Rectal smooth muscle tissue (tissue), 1 donor: ENCODE data around the gene GLIS1.
A peak's percentile ranks its signal among the peaks of the same experiment; 100 is the strongest.
"Not testable (repeated sequence)": the region's sequence is repeated elsewhere in the genome, so short reads cannot be mapped to it uniquely, and the experiment has no call there.

Experiments
- H3K27ac ChIP-seq: one replicate; pipeline ENCODE4 v1.7.0; 2013; ENCODE audit warnings: low read depth, low read length, inconsistent platforms
- H3K27me3 ChIP-seq: one replicate; pipeline ENCODE4 v1.7.0; 2013; ENCODE audit warnings: low read length; ENCODE audit not compliant: control insufficient read depth, insufficient read depth
- H3K36me3 ChIP-seq: one replicate; pipeline ENCODE4 v1.7.0; 2013; ENCODE audit warnings: low read length; ENCODE audit not compliant: control insufficient read depth, insufficient read depth
- H3K4me1 ChIP-seq: one replicate; pipeline ENCODE4 v1.7.0; 2013; ENCODE audit warnings: low read length; ENCODE audit not compliant: control insufficient read depth, insufficient read depth
- H3K4me3 ChIP-seq: one replicate; pipeline ENCODE4 v1.7.0; 2013; ENCODE audit warnings: low read length
- H3K9ac ChIP-seq: one replicate; pipeline ENCODE4 v1.7.0; 2013; ENCODE audit warnings: low read length

GLIS1 gene

DNA sequence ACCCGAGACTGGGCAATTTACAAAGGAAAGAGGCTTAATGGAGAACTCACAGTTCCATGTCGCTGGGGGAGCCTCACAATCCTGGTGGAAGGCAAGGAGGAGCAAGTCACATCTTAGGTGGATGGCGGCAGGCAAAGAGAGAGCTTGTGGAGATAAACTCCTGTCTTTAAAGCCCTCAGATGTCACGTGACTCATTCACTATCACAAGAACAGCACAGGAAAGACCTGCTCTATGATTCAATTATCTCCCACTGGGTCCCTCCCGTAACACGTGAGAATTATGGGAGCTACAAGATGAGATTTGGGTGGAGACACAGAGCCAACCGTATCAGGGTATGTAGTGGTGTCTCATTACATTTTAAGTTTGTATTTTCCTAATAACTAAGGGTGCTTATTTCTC lies 21.5 kb upstream of the GLIS1 start:
- not testable (repeated sequence) for H3K9ac ChIP-seq, H3K27me3 ChIP-seq, H3K4me1 ChIP-seq, H3K36me3 ChIP-seq, H3K4me3 ChIP-seq, H3K27ac ChIP-seq

- Histone ChIP-seq H3K27ac (no peak overlapping the region), H3K9ac (no peak overlapping the region)
Measured at GRCh38 chr1:53755874-53756273, 16.9 kb upstream of the GLIS1 start.

DNA sequence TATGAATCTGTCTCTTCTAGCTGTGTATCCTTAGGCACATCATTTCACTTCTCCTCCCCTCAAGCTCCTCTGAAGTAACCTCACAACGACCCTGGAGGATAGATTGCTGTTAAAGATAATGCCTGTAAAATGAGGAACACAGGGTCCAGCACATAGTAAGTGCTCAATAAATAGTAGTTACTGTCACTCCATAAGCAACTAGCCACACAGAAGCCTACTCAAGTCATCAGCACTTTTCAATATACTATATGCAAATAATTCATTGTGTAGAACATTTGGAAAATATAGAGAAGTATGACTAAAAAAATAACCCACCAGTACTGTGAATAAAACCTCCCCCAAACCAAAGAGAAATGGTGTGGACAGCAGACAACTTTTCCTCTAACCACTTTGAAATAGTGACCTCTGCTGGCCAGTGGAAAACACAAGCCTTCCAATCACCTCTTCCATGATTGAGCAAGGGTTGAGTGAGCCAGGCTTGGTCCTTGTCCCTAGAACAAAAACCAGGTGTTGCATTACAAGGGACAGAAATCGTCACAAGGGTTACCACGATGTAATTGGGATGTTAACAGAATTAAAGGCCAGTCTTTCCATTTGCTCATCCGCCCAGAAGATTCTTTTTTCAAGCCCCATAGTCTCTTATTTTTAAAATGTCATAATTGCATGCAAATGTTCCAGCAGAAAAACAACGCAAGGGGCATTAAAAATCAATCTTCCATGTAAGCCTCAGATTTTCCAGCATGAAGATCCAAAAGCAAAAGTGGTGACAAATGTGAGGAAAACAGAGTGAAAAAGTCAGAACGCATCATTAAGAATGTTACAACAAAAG lies 15.7 kb upstream of the GLIS1 start:
- no peaks in the 10 kb centered on the region for H3K4me1 ChIP-seq
- no peak overlapping the region for H3K27ac ChIP-seq
- H3K9ac ChIP-seq = no peak overlapping the region
- no peak overlapping the region for H3K4me3 ChIP-seq
- H3K36me3 ChIP-seq = no peaks in the 10 kb centered on the region
- no peaks in the 10 kb centered on the region for H3K27me3 ChIP-seq

More at GRCh38 chr1:53755874-53756273, 16.9 kb upstream of the GLIS1 start:
- Histone ChIP-seq H3K36me3 (no peaks in the 10 kb centered on the region), H3K4me1 (no peaks in the 10 kb centered on the region), H3K27me3 (no peaks in the 10 kb centered on the region), H3K4me3 (no peak overlapping the region)

- Histone ChIP-seq H3K36me3 (no peaks in the 10 kb centered on the region), H3K27me3 (no peaks in the 10 kb centered on the region), H3K4me1 (no peaks in the 10 kb centered on the region), H3K9ac (no peak overlapping the region), H3K27ac (no peak overlapping the region), H3K4me3 (no peak overlapping the region)
Measured at GRCh38 chr1:53752281-53752680, 13.3 kb upstream of the GLIS1 start.

GRCh38 chr1:53747841-53748240 lies 8.9 kb upstream of the GLIS1 start:
- Histone ChIP-seq H3K9ac (no peak overlapping the region), H3K36me3 (no peaks in the 10 kb centered on the region), H3K27ac (no peak overlapping the region), H3K4me3 (no peak overlapping the region), H3K27me3 (no peaks in the 10 kb centered on the region), H3K4me1 (no peaks in the 10 kb centered on the region)

GRCh38 chr1:53740621-53741105 lies 1.7 kb upstream of the GLIS1 start:
- Histone ChIP-seq H3K27me3 (peaks cover 35% of the 10 kb centered on the region), H3K4me1 (peaks cover 2% of the 10 kb centered on the region), H3K27ac (no peak overlapping the region), H3K36me3 (no peaks in the 10 kb centered on the region), H3K4me3 (no peak overlapping the region), H3K9ac (no peak overlapping the region)

- H3K36me3 ChIP-seq = no peaks in the 10 kb centered on the region
- no peak overlapping the region for H3K27ac ChIP-seq
- H3K4me3 ChIP-seq = peak overlapping the region; percentile 68
- H3K9ac ChIP-seq = no peak overlapping the region
- H3K4me1 ChIP-seq = peaks cover 2% of the 10 kb centered on the region
- peaks cover 35% of the 10 kb centered on the region for H3K27me3 ChIP-seq
Measured at GRCh38 chr1:53738205-53739108, 507 bp downstream of the GLIS1 start.

GRCh38 chr1:53737648-53738204 lies 1.2 kb downstream of the GLIS1 start:
- H3K9ac ChIP-seq = no peak overlapping the region
- H3K36me3 ChIP-seq = no peaks in the 10 kb centered on the region
- H3K27ac ChIP-seq = no peak overlapping the region
- H3K27me3 ChIP-seq = peaks cover 35% of the 10 kb centered on the region
- peaks cover 2% of the 10 kb centered on the region for H3K4me1 ChIP-seq
- peak overlapping the region; percentile 68 for H3K4me3 ChIP-seq

- Histone ChIP-seq H3K9ac (no peak overlapping the region), H3K27me3 (peaks cover 35% of the 10 kb centered on the region)
Measured at GRCh38 chr1:53736290-53736689, 2.7 kb downstream of the GLIS1 start.

GRCh38 chr1:53735681-53736080 lies 3.3 kb downstream of the GLIS1 start:
- H3K9ac ChIP-seq = no peak overlapping the region
- H3K27ac ChIP-seq = no peak overlapping the region
- H3K4me1 ChIP-seq = peaks cover 2% of the 10 kb centered on the region
- peaks cover 35% of the 10 kb centered on the region for H3K27me3 ChIP-seq
- H3K36me3 ChIP-seq = no peaks in the 10 kb centered on the region
- H3K4me3 ChIP-seq = no peak overlapping the region

More at GRCh38 chr1:53736290-53736689, 2.7 kb downstream of the GLIS1 start:
- Histone ChIP-seq H3K36me3 (no peaks in the 10 kb centered on the region), H3K27ac (no peak overlapping the region), H3K4me1 (peaks cover 2% of the 10 kb centered on the region), H3K4me3 (no peak overlapping the region)

- no peak overlapping the region for H3K9ac ChIP-seq
- H3K4me3 ChIP-seq = no peak overlapping the region
- peaks cover 2% of the 10 kb centered on the region for H3K4me1 ChIP-seq
- no peak overlapping the region for H3K27ac ChIP-seq
- no peaks in the 10 kb centered on the region for H3K36me3 ChIP-seq
- peaks cover 31% of the 10 kb centered on the region for H3K27me3 ChIP-seq
Measured at GRCh38 chr1:53735261-53735660, 3.7 kb downstream of the GLIS1 start.

GRCh38 chr1:53734650-53735211 lies 4.2 kb downstream of the GLIS1 start:
- no peak overlapping the region for H3K27ac ChIP-seq
- H3K4me1 ChIP-seq = peaks cover 2% of the 10 kb centered on the region
- H3K9ac ChIP-seq = no peak overlapping the region
- H3K27me3 ChIP-seq = peaks cover 26% of the 10 kb centered on the region
- no peak overlapping the region for H3K4me3 ChIP-seq
- no peaks in the 10 kb centered on the region for H3K36me3 ChIP-seq
